HL-60 (cell line): Measurements from ENCODE around the gene ROS1.

Experiments
- DNase-seq, 2 experiments: peaks; one replicate each; pipeline ENCODE4 v3.0.0-alpha.2; 2010 to 2020; ENCODE audit warnings: low read depth in 1 of 2, low spot score in 1 of 2
- H3K27ac ChIP-seq: fragments of 250-450 bp; sonication (Bioruptor Pico); replicated peaks from 2 replicates; pipeline ENCODE4 v1.5.1; 2020; ENCODE audit warnings: mild to moderate bottlenecking, moderate library complexity
- H3K27me3 ChIP-seq: fragments of 250-450 bp; sonication (Bioruptor Pico); 2 replicates; pipeline ENCODE4 v1.5.1; 2021; ENCODE audit warnings: mild to moderate bottlenecking, moderate library complexity; ENCODE audit not compliant: insufficient read depth, poor library complexity, severe bottlenecking
- H3K4me3 ChIP-seq: replicated peaks from 2 replicates; pipeline ENCODE4 v1.5.1; 2011; ENCODE audit warnings: mild to moderate bottlenecking, control low read depth, low read length; ENCODE audit not compliant: insufficient read depth
- CTCF ChIP-seq: IDR thresholded peaks from one replicate; pipeline ENCODE4 v1.5.1; 2011; ENCODE audit warnings: low read length, control low read depth, inconsistent platforms; ENCODE audit not compliant: insufficient read depth
- GABPA ChIP-seq: IDR thresholded peaks from 2 replicates; pipeline ENCODE4 v1.6.1; 2012; ENCODE audit warnings: low read depth
- POLR2AphosphoS5 ChIP-seq: IDR thresholded peaks from 2 replicates; pipeline ENCODE4 v1.6.1; 2012; ENCODE audit warnings: low read depth
- REST ChIP-seq: IDR thresholded peaks from 2 replicates; pipeline ENCODE4 v1.6.1; 2012; ENCODE audit warnings: low read depth; ENCODE audit not compliant: insufficient replicate concordance
- SPI1 ChIP-seq: IDR thresholded peaks from 2 replicates; pipeline ENCODE4 v1.6.1; 2012; ENCODE audit warnings: low read depth, mild to moderate bottlenecking, borderline replicate concordance
- long read RNA-seq: library from polyadenylated mRNA; unstranded; transcript quantifications from one replicate; pipeline ENCODE4 v2.0.0, GENCODE V29; 2020

The ROS1 gene
- long read RNA-seq, result 0 reads

GRCh38 chr6:117425431-117426153 lies at the start of gene ROS1:
Gene ROS1 (minus strand): TSS chr6:117425942. CDS start chr6:117425656, 286 bp downstream.
- no peaks in the 10 kb centered on the region for H3K27me3 ChIP-seq
- no peak within 1 kb of the TSS for H3K4me3 ChIP-seq
- no peak for DNase-seq
- TF ChIP-seq REST (no peak), GABPA (no peak), CTCF (no peak)
- no peak within 1 kb of the TSS for H3K27ac ChIP-seq

- Histone ChIP-seq H3K4me3 (no peak overlapping the region), H3K27me3 (no peaks in the 10 kb centered on the region), H3K27ac (no peak overlapping the region)
- no peak for DNase-seq
- TF ChIP-seq GABPA (no peak), CTCF (no peak), SPI1 (no peak), REST (no peak), POLR2AphosphoS5 (no peak)
Observed at GRCh38 chr6:117473401-117473800, 47.7 kb upstream of the ROS1 start.

- no peaks in the 10 kb centered on the region for H3K27me3 ChIP-seq
- H3K27ac ChIP-seq, result no peak overlapping the region
- no peak overlapping the region for H3K4me3 ChIP-seq
- no peak for TF ChIP-seq CTCF
- no peak for TF ChIP-seq GABPA
- TF ChIP-seq REST, result no peak
- TF ChIP-seq SPI1, result no peak
- no peak for TF ChIP-seq POLR2AphosphoS5
- no peak for DNase-seq
Observed at GRCh38 chr6:117472667-117473066, 46.9 kb upstream of the ROS1 start.
